Subcutaneous adipose tissue (tissue), 4 donors: ENCODE measurements around the gene PDE4D. TPM values are rescaled to one million over a fixed set of nuclear protein-coding genes. Genes with fewer than 3 reads are reported as not detected.

ENCODE experiments used
- total RNA-seq, 4 donors: library from RNA; depleted of rRNA; stranded (reverse); fragments of >200 nt; gene quantifications; one replicate each; pipeline ENCODE4 v1.1.0, GENCODE V29; 2016
- TF ChIP-seq, protein P1 (sequence below): fragments of 450-650 bp; IDR thresholded peaks from one replicate; pipeline ENCODE4 v1.5.1; 2016; ENCODE audit warnings: low read depth, mild to moderate bottlenecking, control low read depth, antibody characterized with exemption, moderate library complexity

Gene PDE4D
- total RNA-seq, 4 donors from 2014 or later, result 15.0 to 24.0 (median 18.5) TPM

- TF ChIP-seq, protein P1, sequence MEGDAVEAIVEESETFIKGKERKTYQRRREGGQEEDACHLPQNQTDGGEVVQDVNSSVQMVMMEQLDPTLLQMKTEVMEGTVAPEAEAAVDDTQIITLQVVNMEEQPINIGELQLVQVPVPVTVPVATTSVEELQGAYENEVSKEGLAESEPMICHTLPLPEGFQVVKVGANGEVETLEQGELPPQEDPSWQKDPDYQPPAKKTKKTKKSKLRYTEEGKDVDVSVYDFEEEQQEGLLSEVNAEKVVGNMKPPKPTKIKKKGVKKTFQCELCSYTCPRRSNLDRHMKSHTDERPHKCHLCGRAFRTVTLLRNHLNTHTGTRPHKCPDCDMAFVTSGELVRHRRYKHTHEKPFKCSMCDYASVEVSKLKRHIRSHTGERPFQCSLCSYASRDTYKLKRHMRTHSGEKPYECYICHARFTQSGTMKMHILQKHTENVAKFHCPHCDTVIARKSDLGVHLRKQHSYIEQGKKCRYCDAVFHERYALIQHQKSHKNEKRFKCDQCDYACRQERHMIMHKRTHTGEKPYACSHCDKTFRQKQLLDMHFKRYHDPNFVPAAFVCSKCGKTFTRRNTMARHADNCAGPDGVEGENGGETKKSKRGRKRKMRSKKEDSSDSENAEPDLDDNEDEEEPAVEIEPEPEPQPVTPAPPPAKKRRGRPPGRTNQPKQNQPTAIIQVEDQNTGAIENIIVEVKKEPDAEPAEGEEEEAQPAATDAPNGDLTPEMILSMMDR, result no peak
These were observed 316.0 kb downstream of the PDE4D start for GRCh38 chr5:59577485-59577884.

GRCh38 chr5:59575648-59576445 is 317.7 kb downstream of the PDE4D start:
- TF ChIP-seq, protein P1, result no peak

DNA sequence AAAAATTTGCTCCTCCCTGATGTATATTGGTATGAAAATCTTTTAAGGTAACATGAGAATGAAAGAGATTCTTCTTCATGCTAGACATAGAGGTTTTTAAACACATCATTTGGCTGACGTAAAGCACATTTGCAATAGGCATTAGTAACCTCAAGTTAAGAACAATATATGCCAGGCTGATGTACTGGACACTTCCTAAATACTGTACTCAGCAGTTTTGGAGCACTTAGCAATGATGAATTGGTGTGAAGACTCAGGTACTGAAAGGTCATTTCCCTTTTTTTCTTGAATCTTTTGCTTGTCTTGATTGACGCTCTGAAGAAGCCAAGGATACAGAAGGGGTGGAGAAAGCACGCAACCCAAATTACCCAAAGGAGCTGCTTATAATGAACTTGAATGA is 322.5 kb downstream of the PDE4D start:
- TF ChIP-seq, protein P1, result no peak

- TF ChIP-seq, protein P1, result no peak
These were observed 323.8 kb downstream of the PDE4D start for GRCh38 chr5:59569608-59570334.

DNA sequence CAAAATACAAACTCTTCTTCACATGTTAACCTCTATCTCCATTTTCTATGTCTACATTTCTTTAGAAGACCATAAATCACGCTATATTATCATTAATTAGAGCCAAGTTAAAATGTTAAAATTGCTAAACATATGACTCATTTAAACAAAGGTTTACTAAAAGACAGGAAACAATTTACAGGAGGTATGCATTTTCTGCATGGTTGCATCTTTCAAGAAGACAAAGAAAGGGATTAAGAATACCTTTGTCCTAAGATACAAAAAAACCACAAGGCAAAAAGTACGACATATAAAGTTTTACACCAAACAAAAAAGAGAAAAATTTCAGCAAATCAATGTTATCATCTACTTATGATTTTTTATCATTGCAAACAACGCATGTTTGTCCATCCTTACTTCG is 324.4 kb downstream of the PDE4D start:
- TF ChIP-seq, protein P1, result no peak

GRCh38 chr5:59568161-59568560 is 325.4 kb downstream of the PDE4D start:
- TF ChIP-seq, protein P1, result no peak

GRCh38 chr5:59565551-59565950 is 328.0 kb downstream of the PDE4D start:
- TF ChIP-seq, protein P1, result no peak
